ENCODE results near the gene CDKAL1. TPM values are rescaled to one million over a fixed set of nuclear protein-coding genes. Genes with fewer than 3 reads are reported as not detected.

Gene CDKAL1
- total and polyA plus RNA-seq, 2 of the 8 experiments (the other 6 are each of a cell fraction or from before 2014, with no cell fraction given): 8.4 to 24.6 TPM

DNA sequence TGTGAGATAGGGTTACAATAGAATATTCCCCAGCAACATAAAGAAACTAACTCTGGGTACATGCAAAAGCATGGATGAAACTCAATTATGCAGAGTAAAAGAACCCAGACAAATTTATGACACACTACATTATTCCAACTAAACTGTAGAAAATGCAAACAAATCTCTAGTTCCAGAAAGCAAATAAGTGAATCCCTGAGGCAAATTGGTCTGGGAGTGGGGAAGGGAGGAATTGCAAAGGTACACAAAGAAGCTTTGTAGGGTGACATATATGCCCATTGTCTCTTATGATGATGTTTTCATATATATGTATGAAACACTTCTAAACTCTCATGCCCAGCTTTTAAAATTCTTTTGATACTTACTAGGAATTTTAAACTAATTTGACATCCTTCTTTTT, 266.0 kb downstream of the CDKAL1 start (continued):
- TF ChIP-seq, protein P1, sequence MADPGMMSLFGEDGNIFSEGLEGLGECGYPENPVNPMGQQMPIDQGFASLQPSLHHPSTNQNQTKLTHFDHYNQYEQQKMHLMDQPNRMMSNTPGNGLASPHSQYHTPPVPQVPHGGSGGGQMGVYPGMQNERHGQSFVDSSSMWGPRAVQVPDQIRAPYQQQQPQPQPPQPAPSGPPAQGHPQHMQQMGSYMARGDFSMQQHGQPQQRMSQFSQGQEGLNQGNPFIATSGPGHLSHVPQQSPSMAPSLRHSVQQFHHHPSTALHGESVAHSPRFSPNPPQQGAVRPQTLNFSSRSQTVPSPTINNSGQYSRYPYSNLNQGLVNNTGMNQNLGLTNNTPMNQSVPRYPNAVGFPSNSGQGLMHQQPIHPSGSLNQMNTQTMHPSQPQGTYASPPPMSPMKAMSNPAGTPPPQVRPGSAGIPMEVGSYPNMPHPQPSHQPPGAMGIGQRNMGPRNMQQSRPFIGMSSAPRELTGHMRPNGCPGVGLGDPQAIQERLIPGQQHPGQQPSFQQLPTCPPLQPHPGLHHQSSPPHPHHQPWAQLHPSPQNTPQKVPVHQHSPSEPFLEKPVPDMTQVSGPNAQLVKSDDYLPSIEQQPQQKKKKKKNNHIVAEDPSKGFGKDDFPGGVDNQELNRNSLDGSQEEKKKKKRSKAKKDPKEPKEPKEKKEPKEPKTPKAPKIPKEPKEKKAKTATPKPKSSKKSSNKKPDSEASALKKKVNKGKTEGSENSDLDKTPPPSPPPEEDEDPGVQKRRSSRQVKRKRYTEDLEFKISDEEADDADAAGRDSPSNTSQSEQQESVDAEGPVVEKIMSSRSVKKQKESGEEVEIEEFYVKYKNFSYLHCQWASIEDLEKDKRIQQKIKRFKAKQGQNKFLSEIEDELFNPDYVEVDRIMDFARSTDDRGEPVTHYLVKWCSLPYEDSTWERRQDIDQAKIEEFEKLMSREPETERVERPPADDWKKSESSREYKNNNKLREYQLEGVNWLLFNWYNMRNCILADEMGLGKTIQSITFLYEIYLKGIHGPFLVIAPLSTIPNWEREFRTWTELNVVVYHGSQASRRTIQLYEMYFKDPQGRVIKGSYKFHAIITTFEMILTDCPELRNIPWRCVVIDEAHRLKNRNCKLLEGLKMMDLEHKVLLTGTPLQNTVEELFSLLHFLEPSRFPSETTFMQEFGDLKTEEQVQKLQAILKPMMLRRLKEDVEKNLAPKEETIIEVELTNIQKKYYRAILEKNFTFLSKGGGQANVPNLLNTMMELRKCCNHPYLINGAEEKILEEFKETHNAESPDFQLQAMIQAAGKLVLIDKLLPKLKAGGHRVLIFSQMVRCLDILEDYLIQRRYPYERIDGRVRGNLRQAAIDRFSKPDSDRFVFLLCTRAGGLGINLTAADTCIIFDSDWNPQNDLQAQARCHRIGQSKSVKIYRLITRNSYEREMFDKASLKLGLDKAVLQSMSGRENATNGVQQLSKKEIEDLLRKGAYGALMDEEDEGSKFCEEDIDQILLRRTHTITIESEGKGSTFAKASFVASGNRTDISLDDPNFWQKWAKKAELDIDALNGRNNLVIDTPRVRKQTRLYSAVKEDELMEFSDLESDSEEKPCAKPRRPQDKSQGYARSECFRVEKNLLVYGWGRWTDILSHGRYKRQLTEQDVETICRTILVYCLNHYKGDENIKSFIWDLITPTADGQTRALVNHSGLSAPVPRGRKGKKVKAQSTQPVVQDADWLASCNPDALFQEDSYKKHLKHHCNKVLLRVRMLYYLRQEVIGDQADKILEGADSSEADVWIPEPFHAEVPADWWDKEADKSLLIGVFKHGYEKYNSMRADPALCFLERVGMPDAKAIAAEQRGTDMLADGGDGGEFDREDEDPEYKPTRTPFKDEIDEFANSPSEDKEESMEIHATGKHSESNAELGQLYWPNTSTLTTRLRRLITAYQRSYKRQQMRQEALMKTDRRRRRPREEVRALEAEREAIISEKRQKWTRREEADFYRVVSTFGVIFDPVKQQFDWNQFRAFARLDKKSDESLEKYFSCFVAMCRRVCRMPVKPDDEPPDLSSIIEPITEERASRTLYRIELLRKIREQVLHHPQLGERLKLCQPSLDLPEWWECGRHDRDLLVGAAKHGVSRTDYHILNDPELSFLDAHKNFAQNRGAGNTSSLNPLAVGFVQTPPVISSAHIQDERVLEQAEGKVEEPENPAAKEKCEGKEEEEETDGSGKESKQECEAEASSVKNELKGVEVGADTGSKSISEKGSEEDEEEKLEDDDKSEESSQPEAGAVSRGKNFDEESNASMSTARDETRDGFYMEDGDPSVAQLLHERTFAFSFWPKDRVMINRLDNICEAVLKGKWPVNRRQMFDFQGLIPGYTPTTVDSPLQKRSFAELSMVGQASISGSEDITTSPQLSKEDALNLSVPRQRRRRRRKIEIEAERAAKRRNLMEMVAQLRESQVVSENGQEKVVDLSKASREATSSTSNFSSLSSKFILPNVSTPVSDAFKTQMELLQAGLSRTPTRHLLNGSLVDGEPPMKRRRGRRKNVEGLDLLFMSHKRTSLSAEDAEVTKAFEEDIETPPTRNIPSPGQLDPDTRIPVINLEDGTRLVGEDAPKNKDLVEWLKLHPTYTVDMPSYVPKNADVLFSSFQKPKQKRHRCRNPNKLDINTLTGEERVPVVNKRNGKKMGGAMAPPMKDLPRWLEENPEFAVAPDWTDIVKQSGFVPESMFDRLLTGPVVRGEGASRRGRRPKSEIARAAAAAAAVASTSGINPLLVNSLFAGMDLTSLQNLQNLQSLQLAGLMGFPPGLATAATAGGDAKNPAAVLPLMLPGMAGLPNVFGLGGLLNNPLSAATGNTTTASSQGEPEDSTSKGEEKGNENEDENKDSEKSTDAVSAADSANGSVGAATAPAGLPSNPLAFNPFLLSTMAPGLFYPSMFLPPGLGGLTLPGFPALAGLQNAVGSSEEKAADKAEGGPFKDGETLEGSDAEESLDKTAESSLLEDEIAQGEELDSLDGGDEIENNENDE (IDR thresholded peaks at IDR 0.05; ENCODE audit: insufficient replicate concordance, low read length): no peak
- TF ChIP-seq HDAC6 (IDR thresholded peaks at IDR 0.05; ENCODE audit: low read depth, low read length): no peak

Measured in H1 (cell line).